ENCODE data around the gene ETS1.

The ETS1 gene

GRCh38 chr11:128593281-128593680 is 5.9 kb upstream of the ETS1 start:
- no peak for DNase-seq

GRCh38 chr11:128592454-128592853 is 5.1 kb upstream of the ETS1 start:
- peak; percentile 73 for DNase-seq

GRCh38 chr11:128590587-128590986 is 3.2 kb upstream of the ETS1 start:
- no peak for DNase-seq

- DNase-seq = no peak
Observed at GRCh38 chr11:128589998-128590397, 2.6 kb upstream of the ETS1 start.

- DNase-seq = no peak
Observed at GRCh38 chr11:128588093-128588492, 735 bp upstream of the ETS1 start.

- DNase-seq = no peak
Observed at GRCh38 chr11:128586689-128587088, 669 bp downstream of the ETS1 start.

- DNase-seq = no peak
Observed at GRCh38 chr11:128585498-128586238, 1.7 kb downstream of the ETS1 start.

- DNase-seq = no peak
Observed at GRCh38 chr11:128584253-128584652, 3.1 kb downstream of the ETS1 start.

GRCh38 chr11:128582496-128583366 is 4.6 kb downstream of the ETS1 start:
- peak; percentile 59 for DNase-seq

- no peak for DNase-seq
Observed at GRCh38 chr11:128581561-128582272, 5.6 kb downstream of the ETS1 start.

- DNase-seq = no peak
Observed at GRCh38 chr11:128580612-128581011, 6.7 kb downstream of the ETS1 start.

GRCh38 chr11:128579798-128580504 is 7.4 kb downstream of the ETS1 start:
- DNase-seq = no peak

- no peak for DNase-seq
Observed at GRCh38 chr11:128576555-128576954, 10.8 kb downstream of the ETS1 start.

GRCh38 chr11:128575961-128576350 is 11.4 kb downstream of the ETS1 start:
- peak; percentile 26 for DNase-seq

GRCh38 chr11:128575174-128575960 is 12.0 kb downstream of the ETS1 start:
- peak; percentile 44 for DNase-seq

- no peak for DNase-seq
Observed at GRCh38 chr11:128574576-128575011, 12.8 kb downstream of the ETS1 start.

- DNase-seq = no peak
Observed at GRCh38 chr11:128573638-128574037, 13.7 kb downstream of the ETS1 start.

- DNase-seq = no peak
Observed at GRCh38 chr11:128572965-128573364, 14.4 kb downstream of the ETS1 start.

- DNase-seq = no peak
Observed at GRCh38 chr11:128570632-128571031, 16.7 kb downstream of the ETS1 start.

GRCh38 chr11:128569291-128569690 is 18.1 kb downstream of the ETS1 start:
- no peak for DNase-seq

- DNase-seq = no peak
Observed at GRCh38 chr11:128568166-128568778, 19.1 kb downstream of the ETS1 start.
